ENCODE measurements around the gene ADAMTS17.

The ADAMTS17 gene

DNA sequence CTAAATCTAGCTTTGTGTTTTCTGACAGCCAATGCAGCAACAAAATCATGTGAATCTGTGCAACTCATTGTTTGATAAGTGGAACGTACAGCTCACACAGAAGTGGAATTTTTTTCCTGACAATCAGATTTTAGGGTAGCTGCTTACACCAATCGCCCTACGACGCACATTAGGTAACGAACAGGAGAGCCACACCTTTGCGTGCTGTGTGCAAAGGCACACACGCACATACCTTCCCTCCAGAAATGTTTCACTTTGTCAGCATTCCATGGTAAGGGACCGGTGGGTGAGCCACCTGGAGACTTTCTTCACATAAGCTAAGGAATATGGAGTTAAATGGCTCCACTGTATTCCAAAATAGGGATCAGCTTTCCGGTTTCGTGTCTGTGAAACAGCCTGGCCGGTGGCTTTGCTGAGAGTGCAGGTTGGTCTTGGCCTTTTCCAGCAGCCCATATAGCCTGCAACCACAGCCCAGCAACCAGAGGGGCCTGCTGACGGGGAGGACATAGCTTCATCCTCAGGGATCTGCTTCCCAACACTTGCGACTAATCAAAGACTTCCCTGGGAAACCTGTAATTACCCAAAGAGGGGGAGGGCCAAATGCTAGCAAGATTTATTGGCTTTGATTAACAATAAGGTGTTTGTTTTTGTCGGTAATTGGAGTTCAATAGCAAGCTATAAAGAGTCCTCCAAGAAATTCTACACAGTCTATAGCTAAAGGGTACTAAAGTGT is 145.3 kb downstream of the ADAMTS17 start:
- DNase-seq (ENCODE audit: low spot score): no peak

DNA sequence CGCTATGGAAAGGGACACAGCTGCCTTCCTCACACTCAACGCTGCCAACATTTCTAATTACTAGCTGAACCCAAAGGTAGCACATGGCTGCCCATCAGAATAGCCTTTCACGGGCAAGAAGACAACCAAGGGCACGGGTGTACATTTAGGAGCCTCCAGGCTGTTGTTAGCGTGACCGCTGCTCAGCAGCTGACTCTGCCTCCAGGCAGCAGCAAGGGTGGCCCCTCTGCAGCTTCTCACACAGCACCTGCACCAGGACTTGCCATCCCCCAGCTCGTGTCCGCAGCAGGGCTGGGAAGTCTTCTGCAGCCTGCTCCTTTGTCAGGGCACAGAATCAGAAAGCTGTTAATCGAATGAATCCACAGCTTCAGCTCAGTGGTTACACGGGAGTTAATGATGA is 146.8 kb downstream of the ADAMTS17 start:
- DNase-seq (ENCODE audit: low spot score): no peak

DNA sequence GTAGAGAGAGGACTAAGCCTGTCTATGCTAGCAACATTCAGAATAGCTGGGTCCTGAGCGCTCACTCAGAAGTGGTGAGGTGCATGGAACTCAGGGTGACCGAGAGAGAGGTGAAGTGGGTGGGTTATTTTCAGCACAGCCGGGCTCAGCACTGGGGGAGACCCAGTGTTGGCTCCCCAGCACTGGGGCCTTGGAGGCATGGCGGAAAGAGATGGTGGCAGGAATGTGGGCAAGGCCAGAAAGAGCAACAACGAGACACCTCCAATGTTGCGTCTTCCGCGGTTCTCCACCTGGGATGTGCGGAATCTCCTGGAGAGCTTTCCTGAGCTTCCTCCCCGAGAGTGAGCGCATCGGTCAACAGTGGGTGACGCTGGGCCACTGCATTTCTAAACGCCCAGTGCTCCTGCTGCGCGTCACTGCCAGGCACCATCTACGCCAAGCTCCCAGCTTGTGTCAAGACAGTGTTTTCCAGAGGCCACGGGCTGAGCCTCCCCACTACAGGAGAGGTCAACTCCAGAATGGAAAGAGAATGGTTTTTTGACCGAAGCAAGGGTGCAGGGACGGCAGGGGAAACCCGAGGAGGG is 148.4 kb downstream of the ADAMTS17 start:
- DNase-seq (ENCODE audit: low spot score): no peak

DNA sequence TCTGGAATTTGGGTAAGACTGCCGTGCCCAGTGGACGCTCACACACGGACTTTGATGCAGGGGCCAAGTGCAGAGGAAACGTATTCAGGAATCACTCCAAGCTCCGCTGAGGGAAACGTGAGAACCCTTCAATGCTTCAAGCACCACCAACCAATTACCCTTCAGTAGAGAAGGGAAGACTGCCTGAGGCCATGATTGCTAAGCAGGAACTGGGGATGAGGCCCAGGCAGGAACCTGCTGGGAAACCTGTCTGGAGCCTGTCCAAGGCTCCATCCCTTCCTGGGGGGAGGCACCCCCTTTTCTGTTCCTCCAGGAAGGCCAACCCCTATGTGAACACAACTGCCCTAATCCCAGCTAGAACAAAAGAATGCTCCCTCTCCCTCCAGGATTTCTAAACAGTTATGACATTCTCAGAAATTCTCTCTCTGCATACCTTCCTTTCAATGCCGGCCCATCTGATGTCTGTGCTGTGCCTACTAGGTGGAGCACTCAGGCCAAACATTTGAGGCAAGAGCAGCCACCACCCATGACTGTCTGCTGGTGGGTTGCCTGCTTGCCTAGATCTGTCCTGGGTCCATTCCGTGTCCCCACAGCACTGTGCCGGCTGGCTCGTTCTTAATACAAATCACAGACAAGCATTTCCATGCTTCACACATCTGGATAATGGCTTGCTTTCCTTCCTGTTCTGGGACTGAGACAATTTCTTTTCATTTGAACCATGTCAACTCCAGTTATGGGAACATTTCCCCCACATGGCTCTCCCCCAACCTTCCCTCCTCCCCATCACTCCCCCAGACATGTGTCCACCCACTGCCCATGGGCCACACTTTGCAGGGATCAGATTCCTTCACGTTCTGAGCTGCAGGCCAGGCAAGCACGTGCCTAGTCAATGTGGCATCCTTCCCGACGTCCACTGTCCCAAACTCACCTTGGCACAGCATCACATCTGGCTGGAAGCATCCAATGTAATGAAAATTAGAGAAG is 149.4 kb downstream of the ADAMTS17 start:
- DNase-seq (ENCODE audit: low spot score): no peak

DNA sequence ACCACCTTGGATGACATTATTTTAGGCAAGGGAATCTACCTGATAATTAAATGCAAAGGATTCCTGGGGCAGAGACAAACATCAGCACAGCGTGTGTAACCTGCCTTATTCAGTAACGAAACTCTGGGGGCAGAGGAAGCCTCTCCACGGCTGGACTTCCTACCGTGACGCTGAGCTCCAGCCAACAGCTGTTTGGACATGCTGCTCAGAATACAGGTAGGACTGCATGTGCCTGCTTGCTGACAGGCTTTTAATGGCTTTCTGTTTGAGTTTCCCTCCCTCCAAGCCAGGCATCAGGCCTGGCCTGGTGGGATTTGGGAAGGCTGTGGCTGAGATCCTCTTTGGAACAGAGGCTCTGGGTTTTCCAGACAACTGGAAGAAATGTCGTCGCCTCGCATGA is 150.6 kb downstream of the ADAMTS17 start:
- DNase-seq (ENCODE audit: low spot score): no peak

DNA sequence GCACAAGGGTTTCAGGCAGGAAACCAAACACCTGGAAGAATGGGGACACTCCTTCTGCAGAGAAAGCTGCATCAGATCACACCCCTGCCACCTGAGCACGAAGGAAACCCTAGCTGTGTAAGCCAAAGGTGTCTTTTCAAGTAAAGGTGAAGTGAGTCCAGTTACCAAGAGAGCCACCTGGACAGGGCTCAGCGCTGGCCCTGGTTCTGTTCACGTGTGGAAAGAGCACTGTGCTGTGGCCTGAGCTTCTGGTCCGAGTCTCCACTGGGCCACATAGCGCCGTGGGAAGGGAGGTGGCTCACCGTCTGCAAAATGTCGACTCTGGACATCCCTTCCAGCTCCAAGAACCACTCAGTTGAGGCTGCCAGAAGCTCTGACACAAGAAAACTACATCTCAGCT is 151.1 kb downstream of the ADAMTS17 start:
- DNase-seq (ENCODE audit: low spot score): no peak

DNA sequence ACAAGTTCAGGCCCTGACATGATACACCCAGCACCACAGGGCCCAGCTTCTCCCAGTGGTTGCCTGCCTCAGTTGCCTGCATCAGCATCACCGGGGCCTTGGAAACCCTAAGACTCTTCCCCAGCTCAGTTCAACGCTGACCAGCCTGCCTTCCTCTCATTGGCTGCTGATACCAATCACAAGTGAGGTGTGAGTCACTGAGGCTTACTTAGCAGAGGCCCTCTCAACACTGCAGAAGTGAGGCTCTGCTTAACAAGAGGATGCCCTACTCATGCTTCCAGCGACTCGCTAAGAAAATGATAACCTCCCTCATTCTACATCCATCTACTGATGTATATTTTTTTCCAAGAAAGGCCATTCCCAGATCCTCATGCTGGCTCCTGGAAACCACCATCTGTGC is 151.9 kb downstream of the ADAMTS17 start:
- DNase-seq (ENCODE audit: low spot score): no peak

DNA sequence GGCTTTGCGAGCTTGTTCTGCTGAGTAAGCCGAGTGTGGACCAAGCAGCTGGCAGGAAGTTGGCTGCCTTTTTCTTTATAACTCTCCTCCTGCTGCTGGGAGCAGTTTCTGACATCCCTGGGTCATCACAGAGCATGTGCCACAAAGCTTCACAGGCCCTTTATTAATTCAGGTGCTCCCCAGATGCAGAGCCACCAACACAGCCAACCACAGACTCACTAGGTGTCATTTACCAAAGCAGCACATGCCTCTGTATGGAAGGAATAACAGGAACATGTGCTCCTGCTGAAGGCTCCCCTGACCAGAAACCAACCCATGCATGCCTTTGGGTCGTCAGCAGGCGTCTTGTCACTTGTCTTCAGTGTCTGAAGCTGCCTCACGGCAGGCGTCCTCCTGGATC is 152.5 kb downstream of the ADAMTS17 start:
- no peak for DNase-seq (ENCODE audit: low spot score)

DNA sequence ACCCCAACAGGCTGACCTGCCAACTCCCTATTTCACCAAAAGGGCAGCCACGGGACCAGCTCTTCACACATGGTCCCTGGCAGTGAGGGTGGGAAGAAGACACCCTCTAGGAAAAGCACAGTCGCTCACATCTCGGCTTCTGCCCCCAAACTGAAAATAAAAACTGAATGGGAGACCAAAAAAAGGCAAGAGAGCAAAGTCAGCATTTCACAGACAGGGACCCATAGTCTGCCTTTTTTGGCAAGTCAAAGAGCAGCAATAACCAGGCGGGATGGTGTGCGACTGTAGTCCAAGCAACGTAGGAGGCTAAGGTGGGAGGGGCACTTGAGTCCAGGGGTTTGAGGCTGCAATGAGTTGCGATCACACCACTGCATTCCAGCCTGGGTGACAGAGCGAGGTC is 154.1 kb downstream of the ADAMTS17 start:
- no peak for DNase-seq (ENCODE audit: low spot score)

DNA sequence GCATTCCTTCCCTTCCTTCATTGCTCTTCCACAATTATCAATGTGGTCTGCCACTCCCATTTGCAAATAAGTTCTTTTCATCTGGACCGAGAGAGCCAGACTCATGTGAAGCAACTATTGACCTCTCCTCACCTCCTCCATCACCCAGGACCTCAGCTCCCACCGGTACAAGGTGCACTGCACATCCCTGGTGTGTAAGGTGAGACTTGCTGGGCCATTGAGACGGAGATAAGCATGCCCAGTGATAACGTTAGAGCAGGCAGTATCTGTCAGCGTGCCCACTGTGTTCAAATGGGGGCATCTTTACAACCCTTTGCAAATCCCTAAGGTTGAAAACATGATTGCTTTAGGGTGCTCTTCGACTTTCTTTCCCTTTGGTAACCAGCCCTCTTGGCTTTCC is 154.8 kb downstream of the ADAMTS17 start:
- DNase-seq (ENCODE audit: low spot score): no peak

DNA sequence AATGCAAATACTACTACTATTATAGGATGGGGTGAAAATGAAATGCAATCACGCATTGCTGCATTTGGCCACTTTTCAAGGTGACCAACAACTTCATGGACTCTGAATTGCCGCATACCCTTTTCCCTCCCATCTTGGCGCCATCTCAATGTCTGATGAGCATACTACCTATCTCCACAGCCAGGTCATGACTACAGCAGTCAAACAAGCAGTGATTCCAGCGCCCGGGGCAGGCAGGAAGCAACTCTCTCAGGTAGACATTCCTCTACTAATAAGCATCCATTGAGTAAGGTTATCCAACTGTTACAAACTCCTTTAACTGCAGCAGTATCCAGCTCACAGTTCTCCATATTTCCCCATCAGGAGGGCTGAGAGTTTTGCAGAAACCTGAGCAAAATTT is 155.4 kb downstream of the ADAMTS17 start:
- no peak for DNase-seq (ENCODE audit: low spot score)

DNA sequence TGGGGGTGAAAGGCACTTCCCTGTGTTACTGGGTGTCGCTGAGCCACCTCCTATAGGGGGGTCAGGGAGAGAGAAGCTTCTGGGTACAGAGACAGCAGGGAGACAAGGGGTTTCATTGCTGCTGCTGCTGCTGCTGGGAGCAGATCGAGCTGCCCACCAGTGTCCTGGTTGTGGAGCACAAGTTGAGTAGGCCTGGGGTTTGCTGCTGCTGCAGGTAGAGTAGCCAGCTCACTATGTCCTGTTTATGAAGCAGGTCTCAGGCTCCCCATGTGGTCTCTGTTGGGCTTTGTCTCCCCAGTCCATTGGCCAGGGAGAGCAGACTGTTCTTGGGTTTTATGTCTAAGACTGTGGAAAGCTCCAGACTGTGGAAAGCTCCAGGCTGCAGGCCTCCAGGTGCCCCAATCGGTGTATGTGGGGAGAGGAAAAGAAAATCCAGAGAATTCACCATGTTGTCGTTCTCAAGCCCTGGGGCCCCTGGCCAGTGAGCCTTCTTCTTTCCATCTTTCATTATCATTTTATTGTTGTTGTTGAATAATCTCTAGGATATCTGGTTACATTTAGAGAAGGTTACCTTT is 157.8 kb downstream of the ADAMTS17 start:
- DNase-seq (ENCODE audit: low spot score): no peak

DNA sequence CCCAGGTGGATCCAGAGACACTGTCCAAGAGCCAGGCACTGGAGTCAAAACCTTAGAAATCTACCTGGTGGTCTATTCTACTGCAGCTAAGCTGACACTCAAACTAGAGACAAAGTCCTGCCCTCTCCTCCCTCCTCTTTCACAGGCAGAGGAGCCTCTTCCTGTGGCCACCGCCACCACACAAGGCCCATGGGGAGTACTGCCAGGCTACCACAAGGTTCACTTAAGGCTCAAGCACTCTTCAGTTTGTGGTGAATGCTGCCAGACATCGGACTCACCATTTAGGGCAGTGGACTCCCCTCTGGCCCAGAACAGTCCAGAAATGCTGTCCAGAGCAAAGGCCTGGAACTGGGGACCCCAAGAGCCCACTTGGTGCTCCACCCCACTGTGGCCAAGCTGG is 160.9 kb downstream of the ADAMTS17 start:
- DNase-seq (ENCODE audit: low spot score): no peak

DNA sequence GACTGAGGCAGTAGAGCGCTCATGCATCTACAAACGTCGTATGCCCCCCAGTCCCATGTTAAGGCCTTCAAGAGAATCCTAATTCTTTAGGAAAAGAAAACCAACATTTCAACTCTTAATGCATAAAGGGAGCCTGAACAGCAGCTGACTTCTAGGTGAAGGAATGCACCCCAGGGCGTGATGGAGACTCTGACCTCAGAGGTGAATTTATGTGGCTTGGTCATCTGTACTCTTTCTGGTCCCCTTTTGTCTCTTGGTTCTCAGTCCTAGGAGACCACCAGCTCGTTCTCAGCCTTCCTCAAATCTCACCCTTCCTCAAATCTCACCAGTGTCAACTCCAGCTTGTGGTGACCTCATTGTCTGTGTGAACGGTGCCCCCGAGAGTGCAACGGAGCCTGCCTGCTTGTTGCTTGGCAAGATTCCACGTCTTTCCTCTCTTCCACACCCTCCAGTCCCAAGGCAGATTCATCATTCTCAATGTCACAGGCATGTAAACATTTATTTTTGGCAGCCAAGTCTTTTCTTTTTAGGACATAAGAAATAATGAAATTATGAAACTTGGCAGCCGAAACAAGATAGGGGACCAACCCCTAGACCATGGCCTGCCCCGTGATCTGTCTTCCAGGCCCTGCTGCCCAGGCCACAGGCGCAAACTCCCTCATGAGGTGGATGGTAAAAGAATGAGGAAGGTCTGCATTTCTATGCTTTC is 166.2 kb downstream of the ADAMTS17 start:
- no peak for DNase-seq (ENCODE audit: low spot score)

DNA sequence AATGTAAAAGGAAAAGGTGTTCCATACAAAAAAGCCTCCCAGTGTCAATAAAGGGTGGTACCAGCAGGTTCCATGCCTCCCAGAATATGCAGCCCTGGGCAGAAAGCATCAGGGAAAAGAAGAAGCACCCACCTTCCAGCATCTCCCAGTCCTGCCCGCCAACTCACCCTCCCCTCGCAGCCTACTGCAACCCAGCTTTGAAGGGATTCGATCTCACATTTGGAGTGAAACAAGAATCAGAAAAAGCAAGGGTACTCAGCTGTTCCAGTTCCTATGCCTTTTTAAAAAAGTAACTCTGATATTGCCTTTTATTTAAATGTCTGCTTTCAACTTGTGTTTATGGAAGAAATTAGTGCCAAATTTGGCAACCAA is 166.9 kb downstream of the ADAMTS17 start:
- DNase-seq (ENCODE audit: low spot score): no peak

DNA sequence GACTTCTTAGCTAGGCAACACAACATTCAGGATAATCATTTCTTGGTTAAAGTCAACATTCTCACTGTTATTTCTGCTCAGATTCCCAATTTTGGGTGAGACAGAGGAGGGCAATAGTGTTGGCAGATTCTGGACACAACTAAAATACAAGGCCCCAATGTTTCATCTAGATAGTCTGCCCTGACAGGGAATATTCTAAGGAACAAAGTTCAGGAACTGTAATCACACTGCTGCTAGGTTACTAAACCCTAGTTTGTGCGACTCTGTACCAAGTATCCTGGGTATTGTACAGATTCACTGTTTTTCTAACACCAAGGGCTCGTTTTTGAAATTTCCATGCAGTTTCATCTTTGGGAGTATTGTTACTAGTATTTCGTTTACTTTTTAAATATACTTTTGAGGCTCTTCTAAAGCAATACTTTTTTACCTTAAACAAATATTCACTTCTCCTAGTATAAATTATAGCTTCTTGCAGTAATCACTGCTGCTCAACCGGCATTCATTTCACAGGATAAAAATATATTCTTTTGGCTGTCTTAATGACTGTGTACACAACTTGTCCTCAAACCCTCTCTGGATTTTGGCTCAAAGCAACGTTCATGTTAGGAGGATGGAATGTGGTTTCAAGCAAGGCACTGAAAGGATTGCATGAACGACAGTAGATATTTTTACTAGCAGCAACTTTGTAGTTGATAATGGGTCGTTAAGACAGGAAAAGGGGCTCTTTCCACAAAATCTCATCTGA is 167.4 kb downstream of the ADAMTS17 start:
- no peak for DNase-seq (ENCODE audit: low spot score)

DNA sequence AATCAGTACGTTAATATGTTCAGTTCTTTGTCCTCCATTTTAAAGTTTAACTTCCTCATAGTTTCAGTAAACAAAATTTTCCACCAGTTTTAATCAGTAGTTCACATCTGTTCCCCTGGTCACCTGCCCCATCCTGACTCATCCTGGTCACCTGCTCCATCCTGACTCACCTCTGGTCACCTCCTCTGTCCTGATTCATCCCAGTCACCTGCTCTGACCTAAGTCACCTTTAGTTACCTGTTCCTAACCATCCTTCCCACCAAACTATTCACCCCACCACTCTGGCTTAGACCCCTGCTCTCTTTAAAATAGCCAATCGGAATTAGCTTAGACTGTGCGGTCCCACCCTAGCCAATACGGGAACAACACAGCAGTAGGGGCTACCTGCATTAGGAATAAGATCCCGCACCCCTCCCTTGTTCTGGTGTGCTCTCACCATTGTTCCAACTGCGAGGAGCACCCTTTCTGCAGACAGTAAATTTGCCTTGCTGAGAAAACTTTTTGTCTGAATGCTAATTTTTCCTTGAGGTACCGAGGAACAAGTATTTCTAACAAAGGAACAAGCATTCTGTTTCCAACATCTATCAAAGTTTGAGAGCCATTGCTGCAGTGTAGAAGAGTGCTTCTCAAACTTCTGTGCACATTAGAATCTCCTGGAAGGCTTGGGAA is 169.3 kb downstream of the ADAMTS17 start:
- no peak for DNase-seq (ENCODE audit: low spot score)

DNA sequence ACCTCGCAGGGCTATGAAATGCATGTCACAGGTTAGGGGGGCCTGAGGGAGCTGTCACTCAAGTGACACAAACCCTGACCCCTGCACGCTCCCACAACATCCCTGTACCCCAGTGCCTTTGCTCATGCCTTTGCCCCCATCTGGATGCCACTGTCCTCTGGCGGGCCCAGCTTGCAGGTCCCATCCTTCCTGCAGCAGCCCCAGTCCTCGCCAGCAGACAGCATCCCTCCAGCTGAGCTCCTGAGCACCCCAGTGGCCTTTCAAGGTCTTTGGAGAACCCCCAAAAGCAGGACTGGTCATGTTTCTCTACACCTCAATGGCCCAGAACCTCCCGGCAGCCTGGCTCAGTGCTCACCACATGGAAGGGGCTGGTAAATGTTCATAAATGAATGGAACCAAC is 170.4 kb downstream of the ADAMTS17 start:
- DNase-seq (ENCODE audit: low spot score): no peak

DNA sequence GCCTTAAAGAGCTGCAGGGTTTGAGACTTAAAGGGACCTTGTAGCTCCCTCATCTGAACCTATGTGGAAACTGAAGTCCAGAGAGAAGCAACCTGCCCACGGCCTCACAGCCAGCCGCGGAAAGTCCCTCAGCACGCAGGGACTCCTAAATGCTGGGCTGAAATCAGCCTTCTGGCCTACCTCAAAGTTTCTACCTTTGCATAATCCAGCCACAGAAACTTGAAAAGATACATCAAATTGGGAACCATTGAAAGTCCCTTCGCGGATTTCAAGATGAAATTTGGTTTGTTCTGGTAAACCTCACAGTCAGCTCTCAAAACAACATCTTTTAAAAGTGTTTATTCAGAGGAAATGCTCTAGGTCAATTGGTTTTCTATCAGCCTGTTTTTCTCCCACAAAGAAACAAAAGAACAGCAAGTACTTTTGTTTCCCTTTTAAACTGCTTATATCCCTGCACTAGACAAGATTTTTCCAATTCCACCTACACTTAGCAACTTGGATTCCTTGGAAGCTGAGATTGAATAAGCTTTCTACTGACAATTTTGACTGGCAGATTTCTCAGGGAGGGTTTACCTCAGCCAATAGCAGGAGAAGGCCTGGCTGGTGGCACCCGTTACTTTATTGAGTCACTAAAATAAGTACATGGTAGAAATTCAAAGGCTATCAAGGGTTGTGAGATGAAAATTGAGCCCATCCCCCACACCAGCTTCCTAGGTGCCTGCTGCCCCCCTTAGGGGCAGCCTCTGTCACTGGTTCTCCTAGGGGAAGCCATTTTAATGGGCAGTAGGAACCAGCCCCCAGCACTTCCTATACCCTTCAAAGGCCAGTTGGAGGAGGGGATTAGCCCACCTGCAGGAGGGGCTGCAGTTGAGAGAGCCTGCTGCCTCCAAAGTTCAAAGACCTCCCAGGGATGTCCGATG is 171.2 kb downstream of the ADAMTS17 start:
- DNase-seq (ENCODE audit: low spot score): no peak

Data from COLO829 (cell line).